Left ventricle myocardium superior (tissue), 1 donor: ENCODE results near the gene PFKP. TPM values are rescaled to one million over a fixed set of nuclear protein-coding genes. Genes with fewer than 3 reads are reported as not detected.

ENCODE experiments used
- ATAC-seq: fragments of 200-7000 bp; cut with Tn5 transposase; one replicate; pipeline ENCODE4 v1.9.1; 2020; ENCODE audit warnings: mild to moderate bottlenecking, moderate library complexity
- DNase-seq: peaks from one replicate; pipeline ENCODE4 v3.0.0-alpha.2; 2020
- intact Hi-C: fragments of 100-400 bp; cut with micrococcal nuclease; formaldehyde crosslinking; loops from one replicate; pipeline ENCODE4 v1.11.0; 2022
- total RNA-seq: library from RNA; stranded (reverse); fragmentation: NEBNext Ultra II Directional; extraction: Animal tissue kit (Norgen Biotek cat#: 25700); gene quantifications from one replicate; pipeline ENCODE4 v1.2.1, GENCODE V29; 2021
- donor health status: DM: no; HTN: yes; CAD: no; lungs with severe emphysema.

Gene PFKP
- total RNA-seq, 1 donor from 2014 or later = 178 TPM

GRCh38 chr10:3141351-3142005 lies 74.1 kb downstream of the PFKP start:
- DNase-seq (no peak), ATAC-seq (no peak)
- intact Hi-C loops = no loop called here

- DNase-seq (no peak), ATAC-seq (no peak)
- intact Hi-C loops = no loop called here
Observed at GRCh38 chr10:3142146-3142875, 75.0 kb downstream of the PFKP start.

DNA sequence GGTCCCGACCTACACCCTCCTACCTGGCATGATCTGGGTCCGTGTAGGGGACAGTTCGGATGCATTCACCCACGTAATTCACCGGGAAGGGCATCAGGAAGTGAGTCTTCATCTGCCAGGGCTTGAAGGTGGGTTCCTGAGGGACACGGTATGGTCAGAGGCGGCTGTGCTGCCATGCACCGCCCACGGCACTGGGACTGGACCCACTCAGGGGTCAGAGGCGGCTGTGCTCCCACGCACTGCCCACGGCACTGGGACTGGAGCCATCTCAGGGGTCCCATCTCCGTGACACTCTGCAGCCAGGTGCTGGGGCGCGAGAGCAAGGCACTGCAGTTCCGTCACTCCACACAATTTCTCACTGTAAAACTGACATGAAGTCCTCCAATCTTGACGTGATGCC lies 76.0 kb downstream of the PFKP start:
- ATAC-seq = no peak
- intact Hi-C loops = no loop called here
- DNase-seq = no peak

GRCh38 chr10:3143791-3144434 lies 76.6 kb downstream of the PFKP start:
- ATAC-seq (no peak), DNase-seq (no peak)
- intact Hi-C loops = no loop called here

DNA sequence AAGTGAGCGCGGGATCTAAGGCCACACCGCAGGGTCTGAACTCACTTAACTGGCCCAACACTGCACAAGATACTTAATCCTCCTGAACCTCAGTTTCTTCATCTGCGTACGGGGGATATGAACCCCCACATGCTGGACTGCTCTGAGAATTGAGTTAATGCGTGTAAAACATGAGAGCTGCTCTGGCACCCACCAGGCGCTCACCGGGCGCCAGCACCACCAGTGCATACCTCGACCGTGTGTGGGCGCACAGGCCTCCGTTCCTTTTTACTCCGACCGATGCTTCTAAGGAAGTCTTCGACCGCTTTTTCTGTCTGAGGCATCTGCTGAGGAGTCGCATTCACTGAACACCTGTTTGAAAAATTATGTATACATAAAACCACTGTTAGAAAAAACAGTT lies 78.0 kb downstream of the PFKP start:
- ATAC-seq (no peak), DNase-seq (no peak)
- intact Hi-C loops = no loop called here

DNA sequence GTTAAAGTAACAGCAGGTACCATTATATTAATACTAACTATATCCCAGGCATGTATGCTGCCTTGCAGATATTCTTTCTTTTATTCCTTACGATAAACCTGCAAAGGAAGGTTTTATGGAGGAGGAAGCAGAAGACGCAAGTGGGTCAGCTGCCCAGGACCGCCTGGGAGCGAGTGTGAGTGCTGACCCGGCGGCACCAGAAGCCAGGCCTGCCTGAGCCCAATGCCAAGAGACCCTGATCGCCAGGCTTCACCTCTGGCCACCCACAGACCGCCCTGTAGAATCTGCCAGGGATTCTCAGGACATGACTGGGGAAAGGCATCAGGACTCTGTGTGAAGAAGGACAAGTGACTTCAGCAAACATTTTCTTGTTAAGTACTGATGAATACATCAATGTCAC lies 78.9 kb downstream of the PFKP start:
- DNase-seq = no peak
- ATAC-seq = no peak
- intact Hi-C loops = no loop called here

DNA sequence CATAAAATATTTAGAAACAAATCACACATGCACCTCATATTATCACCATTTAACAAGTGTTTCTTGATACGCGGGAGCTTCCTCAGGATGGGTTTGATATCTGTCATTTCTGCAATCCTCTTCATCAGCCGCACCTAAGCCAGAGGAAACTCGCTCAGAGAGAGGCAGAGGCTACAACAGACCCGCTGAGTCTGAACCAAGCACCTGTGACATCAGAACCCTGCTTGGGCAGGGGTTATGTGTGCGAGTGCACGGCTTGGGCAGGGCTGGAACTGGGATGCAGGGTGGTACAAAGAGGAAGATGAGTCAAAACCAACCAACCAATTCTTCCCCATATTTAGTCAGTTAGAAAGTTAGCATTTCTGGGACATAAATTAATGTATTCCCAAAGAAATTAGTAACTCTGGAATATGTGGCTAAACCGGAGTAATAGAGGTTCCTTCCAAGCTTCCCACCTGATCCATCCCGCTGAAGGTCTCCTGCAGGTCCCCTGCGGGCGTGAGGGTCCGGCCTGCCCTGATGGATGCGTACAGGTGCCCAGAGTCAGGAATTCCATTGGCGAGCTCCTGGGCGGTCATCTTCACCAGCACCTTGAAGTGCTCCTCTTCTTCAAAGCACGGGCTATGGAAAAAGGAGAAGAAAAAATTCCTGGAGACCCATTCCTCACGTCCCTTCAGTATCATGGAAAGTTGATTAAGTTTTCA lies 79.9 kb downstream of the PFKP start:
- DNase-seq = no peak
- intact Hi-C loops = no loop called here
- ATAC-seq = no peak

DNA sequence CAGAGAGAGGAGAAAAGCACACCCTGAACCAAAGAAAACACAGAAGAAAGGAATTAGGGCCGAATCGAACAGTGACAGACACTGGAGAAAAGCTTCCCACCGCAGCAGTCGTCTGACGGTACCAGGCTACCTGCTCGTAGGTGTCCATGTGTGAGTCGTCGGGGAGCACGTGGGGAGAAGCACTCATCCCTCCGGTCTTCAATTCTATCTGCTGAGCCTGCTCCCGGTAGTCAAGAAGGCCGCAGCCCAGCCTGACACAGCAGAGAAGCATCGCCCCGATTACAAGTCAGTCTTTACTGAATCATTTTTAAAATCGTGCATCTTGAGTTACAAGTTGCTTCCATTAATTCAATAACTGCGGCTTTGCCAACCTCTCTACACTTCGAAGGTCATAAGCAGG lies 80.7 kb downstream of the PFKP start:
- intact Hi-C loops = no loop called here
- ATAC-seq (no peak), DNase-seq (no peak)

DNA sequence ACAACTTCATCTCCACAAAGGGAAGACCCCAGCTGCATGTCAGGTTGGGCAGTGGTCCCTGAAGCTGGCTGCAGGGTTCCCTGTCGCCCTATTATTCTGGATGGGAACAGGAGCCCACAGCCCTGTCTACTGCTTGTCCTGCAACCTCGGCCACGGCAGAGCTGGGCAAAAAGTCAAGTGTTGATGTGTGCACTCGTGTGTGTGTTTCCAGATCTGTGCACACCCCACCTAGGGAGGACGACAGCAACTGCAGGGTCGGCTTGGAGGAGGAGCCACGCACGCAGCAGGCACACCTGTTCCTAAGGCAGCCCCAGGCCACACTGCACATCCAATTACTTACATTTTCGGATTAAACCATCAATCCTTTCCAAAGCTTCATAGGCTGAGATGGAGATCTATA lies 81.6 kb downstream of the PFKP start:
- intact Hi-C loops = no loop called here
- no peak for DNase-seq
- no peak for ATAC-seq

DNA sequence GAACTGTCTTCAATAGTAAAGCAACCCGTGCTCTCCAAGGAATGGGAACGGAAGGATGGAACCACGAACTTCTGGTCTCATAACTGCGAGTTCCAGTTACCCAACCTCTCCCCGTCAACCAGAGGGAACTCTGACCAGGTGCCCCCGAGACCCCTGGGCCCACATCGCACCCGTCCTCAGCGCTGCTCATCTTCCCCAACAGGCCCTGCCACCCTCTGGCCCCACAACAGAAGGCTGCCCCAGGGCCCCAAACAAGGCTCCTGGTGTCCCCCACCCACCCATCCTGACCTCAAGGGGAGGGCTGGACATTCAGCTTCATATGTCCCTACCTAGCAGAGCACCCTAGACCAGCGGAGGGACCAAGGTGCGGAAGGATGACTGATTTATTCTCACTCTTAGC lies 82.6 kb downstream of the PFKP start:
- ATAC-seq = no peak
- intact Hi-C loops = no loop called here
- DNase-seq = no peak

DNA sequence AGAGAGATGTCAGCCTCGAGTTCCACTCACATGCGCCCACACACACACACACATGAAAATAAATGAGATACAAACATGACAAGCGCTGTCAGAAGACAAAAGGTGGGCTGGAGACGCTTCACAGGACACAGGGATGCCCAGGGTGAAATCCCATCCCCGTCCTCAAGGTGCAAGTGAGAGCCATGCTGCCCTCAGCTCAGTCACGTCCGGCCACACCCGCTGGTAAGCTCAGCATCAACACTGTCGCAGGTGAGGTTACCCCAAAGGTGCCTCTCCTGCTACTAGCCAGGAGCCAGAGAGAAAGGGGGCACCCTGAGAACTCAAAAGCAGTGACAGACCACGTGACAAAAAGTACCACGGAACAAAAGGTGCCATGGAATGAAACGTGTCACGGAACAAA lies 83.0 kb downstream of the PFKP start:
- DNase-seq (no peak), ATAC-seq (no peak)

GRCh38 chr10:3150961-3151360 lies 83.6 kb downstream of the PFKP start:
- DNase-seq = no peak
- intact Hi-C loops = no loop called here
- no peak for ATAC-seq

More for the DNA sequence above, 83.0 kb downstream of the PFKP start:
- intact Hi-C loops = no loop called here

DNA sequence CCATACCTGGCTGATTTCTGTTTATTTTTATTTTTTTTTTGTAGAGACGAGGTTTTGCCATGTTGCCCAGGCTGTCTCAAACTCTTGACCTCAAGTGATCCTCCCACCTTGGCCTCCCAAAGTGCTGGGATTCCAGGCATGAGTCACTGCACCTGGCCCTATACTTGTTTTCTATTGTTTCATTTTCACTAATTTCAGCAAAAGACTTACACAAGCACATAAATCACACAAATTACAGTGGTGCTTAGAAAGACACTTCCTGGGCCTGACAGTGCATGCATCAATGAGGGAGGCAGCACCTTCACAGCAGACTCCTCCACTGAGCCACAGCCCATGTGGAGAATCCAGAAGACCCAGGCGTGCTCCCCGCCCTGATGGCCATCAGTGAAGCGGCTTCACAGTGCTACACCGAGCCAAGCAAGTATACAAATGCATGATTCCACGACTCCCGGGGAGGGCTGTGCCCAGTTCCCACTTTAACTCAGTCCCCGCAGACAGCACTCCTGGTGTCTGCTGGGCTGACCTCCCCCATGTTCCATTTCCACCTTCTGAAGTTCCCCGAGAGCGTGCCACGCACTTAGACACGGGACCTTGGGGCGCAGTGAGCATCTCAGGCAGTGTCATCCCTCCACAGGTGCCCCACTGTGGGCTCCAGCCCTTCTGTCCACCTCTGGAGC lies 84.7 kb downstream of the PFKP start:
- DNase-seq (no peak), ATAC-seq (no peak)
- intact Hi-C loops = no loop called here

DNA sequence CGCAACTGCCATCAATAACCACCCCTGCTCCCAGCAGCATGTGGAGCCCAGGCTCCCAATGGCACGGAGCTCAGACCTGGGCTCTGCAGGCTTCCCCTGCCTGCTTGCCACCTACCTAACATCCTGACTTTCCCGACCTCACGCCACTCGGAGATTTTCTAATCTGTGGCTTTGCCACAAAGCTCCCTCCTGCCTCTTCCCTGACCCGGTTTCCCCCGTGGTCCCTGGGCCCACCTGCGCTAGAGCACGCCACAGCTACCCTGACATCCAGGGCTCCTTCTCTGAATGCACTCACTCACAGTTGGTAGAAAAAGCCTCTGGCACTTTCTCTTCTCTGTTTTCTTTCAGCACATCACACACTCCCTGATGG lies 85.2 kb downstream of the PFKP start:
- no peak for ATAC-seq
- no peak for DNase-seq
- intact Hi-C loops = no loop called here

- intact Hi-C loops = no loop called here
- no peak for ATAC-seq
Observed at GRCh38 chr10:3154666-3155065, 87.3 kb downstream of the PFKP start.

DNA sequence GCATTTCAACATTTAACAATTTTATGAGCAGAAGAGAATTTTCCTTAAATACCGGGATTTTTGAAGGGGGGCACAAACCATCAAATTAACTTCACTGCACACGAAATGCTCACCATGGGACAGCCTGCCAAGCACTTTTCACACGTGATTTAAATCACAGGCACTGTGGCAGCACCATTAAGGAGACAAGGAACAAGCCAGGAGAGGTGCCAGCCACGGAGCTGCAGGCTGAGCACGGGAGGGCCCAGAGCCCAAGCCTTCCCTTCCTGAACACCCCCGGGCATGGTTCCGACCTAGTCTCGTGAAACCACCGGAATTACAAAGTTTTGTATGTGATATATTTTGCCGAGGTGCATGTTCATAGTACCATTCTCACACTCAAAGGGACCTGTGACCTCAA lies 91.8 kb downstream of the PFKP start:
- DNase-seq (peak; percentile 53), ATAC-seq (peak; percentile 91)

More at GRCh38 chr10:3154666-3155065, 87.3 kb downstream of the PFKP start:
- no peak for DNase-seq

DNA sequence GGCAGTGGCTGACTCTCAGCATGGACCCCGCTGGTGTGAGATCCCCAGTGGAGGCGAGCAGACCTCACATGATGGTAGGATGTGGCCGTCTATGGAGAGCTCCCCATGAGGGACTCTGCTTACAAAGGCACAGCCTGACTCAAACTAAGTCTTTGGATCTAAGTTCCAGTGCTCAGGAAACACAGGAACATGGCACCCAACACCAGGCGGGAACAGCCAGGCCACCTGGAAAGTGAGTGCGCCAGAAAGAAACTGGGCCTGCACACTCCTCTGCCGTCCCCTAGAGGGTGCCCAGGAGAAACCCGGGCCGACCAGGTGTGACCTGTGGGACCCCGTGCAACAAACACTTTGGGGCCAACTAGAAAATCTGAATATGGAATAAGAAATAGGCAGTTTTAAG lies 95.2 kb downstream of the PFKP start:
- peak; percentile 26 for ATAC-seq
- intact Hi-C loops = no loop called here
- no peak for DNase-seq

More for the DNA sequence above, 91.8 kb downstream of the PFKP start:
- intact Hi-C loops = no loop called here

DNA sequence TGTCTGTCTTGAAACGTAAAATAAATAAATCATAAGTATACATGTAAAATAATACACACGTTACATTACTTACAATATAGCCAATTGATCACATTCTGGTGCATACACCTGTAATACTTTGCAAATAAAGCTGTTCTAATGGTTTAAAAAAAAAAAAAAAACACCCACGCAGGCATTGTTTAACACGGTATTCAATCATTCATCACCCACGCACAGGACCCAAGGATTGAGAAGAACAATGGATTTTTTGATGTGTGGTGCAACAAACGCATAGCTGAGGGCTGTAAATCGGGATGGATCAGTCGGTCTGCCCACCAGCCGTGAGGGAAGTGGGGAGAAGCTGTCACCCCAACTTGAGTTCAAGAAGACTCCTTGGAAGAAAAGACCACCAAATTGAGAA lies 96.5 kb downstream of the PFKP start:
- ATAC-seq (no peak), DNase-seq (no peak)
- intact Hi-C loops = no loop called here

DNA sequence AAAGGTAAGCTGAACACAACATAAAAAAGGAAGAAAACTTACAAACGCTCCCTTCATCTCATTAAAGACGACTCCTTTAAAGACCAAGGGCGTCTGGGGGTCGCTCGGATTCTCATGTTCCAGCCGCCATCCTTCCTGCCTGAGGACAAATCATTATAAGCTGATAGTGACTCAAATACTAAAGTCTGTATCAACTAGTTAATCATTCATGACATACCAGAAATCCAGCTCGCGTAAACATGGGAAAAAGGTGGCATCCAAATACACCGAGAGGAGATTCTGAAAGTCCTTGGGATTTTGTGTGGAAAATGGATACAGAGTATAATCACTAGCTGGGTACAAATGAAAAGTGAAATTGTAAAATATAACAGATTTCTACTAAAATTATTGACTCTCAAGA lies 97.8 kb downstream of the PFKP start:
- ATAC-seq (no peak), DNase-seq (no peak)
- intact Hi-C loops = no loop called here
